ENCODE measurements around the gene NATD1. TPM values are rescaled to one million over a fixed set of nuclear protein-coding genes. Genes with fewer than 3 reads are reported as not detected.

Gene NATD1
- polyA plus RNA-seq, 1 experiment: 13.3 TPM

DNA sequence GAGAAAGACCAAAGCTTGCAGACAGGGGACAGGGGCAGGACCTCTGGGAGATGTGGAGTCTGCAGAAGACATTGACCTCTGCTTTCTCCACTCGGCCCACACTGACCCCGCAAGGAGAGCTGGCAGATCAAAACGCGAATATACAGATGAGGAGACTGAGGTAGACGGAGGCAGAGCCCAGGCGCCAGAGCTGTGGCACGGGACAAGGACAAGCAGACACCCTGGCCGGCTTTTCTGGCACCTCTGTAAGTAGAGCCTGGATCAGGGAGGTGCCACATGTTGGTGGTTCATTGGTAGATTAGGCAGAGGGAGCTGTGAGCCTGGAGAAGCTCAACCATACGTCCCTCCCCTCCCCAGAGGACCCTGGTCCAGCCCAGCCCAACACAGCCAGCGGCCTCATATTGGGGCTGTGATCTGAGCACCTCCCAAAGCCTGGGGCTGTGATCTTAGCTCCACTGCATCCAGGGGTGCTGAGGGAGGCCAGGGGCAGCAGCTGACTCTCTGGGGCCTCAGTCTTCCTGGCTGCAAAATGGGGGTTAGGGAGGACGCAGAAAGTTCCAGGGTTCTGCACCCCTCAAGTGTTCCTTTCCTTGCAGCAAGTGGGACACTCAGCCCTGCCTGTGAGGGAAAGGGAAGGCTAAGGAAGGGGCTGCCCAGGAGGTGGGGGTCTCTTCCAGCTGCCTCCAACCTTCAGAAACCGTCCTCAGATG is 4.0 kb downstream of the NATD1 start:
- CTCF ChIA-PET: interaction anchor here (1.0 to 2.2 kb wide), 4 partner anchors 8 to 130 kb away, joined by 3 to 6 read pairs (median 4); no protein-coding TSS in a partner anchor
- DNase-seq (ENCODE audit: low read depth): no peak
- H3K4me3 ChIP-seq (ENCODE audit: low read depth, low read length): no peak overlapping the region
- H3K36me3 ChIP-seq (ENCODE audit: control insufficient read depth, insufficient read depth, low read length): peaks cover 2% of the 10 kb centered on the region
- TF ChIP-seq CTCF (IDR thresholded peaks at IDR 0.05; ENCODE audit: insufficient read depth, low read depth, low read length): no peak
- no peaks in the 10 kb centered on the region for H3K27me3 ChIP-seq (ENCODE audit: control insufficient read depth, insufficient read depth, low read length)
- POLR2A ChIA-PET: no interaction called here

GRCh38 chr17:21248500-21248899 is 4.7 kb downstream of the NATD1 start:
- DNase-seq (ENCODE audit: low read depth): no peak
- Histone ChIP-seq H3K27me3 (ENCODE audit: control insufficient read depth, insufficient read depth, low read length) (no peaks in the 10 kb centered on the region), H3K4me3 (ENCODE audit: low read depth, low read length) (no peak overlapping the region), H3K36me3 (ENCODE audit: control insufficient read depth, insufficient read depth, low read length) (peaks cover 2% of the 10 kb centered on the region)
- CTCF ChIA-PET: interaction anchor here (1.1 kb wide), 1 partner anchor 119 kb away, joined by 3 read pairs; no protein-coding TSS in a partner anchor
- POLR2A ChIA-PET: no interaction called here
- no peak for TF ChIP-seq CTCF (IDR thresholded peaks at IDR 0.05; ENCODE audit: insufficient read depth, low read depth, low read length)

DNA sequence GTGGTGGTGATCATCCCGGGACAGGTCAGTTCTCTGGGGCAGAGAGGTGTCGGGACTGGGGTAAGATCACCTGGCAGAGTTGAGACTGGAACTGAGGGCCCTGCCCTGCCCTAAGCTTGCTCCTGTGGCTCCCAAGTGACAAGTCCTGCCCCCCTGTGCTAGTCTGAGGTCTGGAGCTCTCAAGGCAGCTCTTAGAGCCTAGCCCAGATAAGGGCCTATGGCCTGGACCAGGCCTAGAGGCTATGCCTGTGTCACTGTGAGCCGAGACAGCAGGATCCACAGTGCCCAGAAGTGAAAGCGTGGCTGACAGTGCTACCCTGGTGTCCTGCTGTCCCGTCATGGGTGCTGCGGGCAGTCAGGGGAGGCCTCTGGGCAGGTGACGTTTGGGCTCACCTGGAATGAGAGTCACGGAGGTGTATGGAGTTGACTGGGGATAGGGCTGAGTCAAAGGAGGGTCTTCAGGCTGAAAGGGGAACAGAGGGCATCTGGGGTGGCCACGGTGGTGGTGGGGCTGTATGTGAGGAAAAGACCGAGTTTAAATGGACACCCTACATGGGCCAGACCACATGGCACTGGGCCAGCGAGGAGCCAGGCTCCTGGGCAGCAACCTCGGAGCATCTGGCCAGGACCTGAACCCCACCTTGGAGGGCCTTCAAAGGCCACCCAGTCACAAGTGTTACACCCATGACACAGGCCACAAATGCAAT is 5.5 kb downstream of the NATD1 start:
- TF ChIP-seq CTCF (IDR thresholded peaks at IDR 0.05; ENCODE audit: insufficient read depth, low read depth, low read length): no peak
- ChIA-PET CTCF (interaction anchor here (1.1 to 1.6 kb wide), 2 partner anchors 118 kb away, joined by 3 read pairs; no protein-coding TSS in a partner anchor), POLR2A (no interaction called here)
- H3K4me3 ChIP-seq (ENCODE audit: low read depth, low read length): no peak overlapping the region
- H3K36me3 ChIP-seq (ENCODE audit: control insufficient read depth, insufficient read depth, low read length): peaks cover 6% of the 10 kb centered on the region
- no peaks in the 10 kb centered on the region for H3K27me3 ChIP-seq (ENCODE audit: control insufficient read depth, insufficient read depth, low read length)
- DNase-seq (ENCODE audit: low read depth): no peak

DNA sequence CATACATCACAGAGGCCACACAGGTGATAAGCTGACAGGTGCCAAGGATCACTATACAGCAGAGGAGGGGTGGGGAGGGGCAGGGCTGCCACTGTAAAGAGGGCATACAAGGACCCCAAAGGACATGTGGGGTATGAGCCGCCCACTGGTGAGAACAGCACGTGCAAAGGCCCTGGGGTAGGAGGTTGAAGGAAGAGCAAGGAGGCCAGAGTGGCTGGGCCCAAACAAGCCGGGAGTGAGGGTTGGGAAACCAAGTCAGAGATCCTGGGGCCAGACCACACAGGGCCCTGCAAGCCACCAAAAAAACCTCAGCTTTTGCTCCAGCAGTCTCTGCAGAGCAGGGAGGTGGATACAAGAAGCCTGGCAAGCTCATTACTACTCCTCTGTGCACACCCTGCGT is 6.5 kb downstream of the NATD1 start:
- no peak for TF ChIP-seq CTCF (IDR thresholded peaks at IDR 0.05; ENCODE audit: insufficient read depth, low read depth, low read length)
- no peaks in the 10 kb centered on the region for H3K27me3 ChIP-seq (ENCODE audit: control insufficient read depth, insufficient read depth, low read length)
- POLR2A ChIA-PET: no interaction called here
- no peak for DNase-seq (ENCODE audit: low read depth)
- H3K4me3 ChIP-seq (ENCODE audit: low read depth, low read length): no peak overlapping the region
- peaks cover 6% of the 10 kb centered on the region for H3K36me3 ChIP-seq (ENCODE audit: control insufficient read depth, insufficient read depth, low read length)
- CTCF ChIA-PET: interaction anchor here (1.1 to 1.6 kb wide), 2 partner anchors 117 to 266 kb away, joined by 3 read pairs; no protein-coding TSS in a partner anchor

DNA sequence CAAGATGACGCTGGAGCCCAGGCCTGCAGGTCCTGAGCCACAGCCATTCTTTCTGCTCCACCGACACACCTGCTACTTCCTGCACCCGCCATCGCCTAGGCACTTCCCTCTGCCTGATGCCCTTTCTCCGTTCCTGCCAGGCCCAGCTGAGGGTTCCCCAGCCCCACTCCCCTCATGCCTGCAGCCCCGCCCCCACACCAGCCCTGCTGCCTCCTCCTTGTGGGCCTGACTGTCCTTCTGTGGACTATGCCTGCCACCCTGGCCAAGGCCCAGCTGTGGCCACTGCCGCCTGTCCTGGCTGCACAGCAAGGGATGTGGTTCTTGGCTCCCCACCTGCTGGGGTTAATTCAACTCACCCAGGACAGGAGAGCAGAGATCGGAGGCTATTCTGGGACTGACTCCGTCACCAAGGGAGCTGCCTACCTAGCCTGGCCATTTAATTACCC is 7.5 kb downstream of the NATD1 start:
- TF ChIP-seq CTCF (IDR thresholded peaks at IDR 0.05; ENCODE audit: insufficient read depth, low read depth, low read length): no peak
- peaks cover 8% of the 10 kb centered on the region for H3K36me3 ChIP-seq (ENCODE audit: control insufficient read depth, insufficient read depth, low read length)
- ChIA-PET CTCF (no interaction called here), POLR2A (no interaction called here)
- no peaks in the 10 kb centered on the region for H3K27me3 ChIP-seq (ENCODE audit: control insufficient read depth, insufficient read depth, low read length)
- no peak overlapping the region for H3K4me3 ChIP-seq (ENCODE audit: low read depth, low read length)
- DNase-seq (ENCODE audit: low read depth): no peak

Data from BJ (cell line).